H9 (cell line): Measurements from ENCODE around the gene TIMP1. TPM values are rescaled to one million over a fixed set of nuclear protein-coding genes. Genes with fewer than 3 reads are reported as not detected.

Experiments used
- DNase-seq: peaks from one replicate; pipeline ENCODE4 v3.0.0-alpha.2; 2017
- H2AFZ ChIP-seq: one replicate; pipeline ENCODE4 v1.6.1; 2013; ENCODE audit warnings: mild to moderate bottlenecking, low read length, control low read depth, moderate library complexity
- H2AK5ac ChIP-seq: 2 replicates; pipeline ENCODE4 v1.6.1; 2013; ENCODE audit warnings: low read length, control low read depth, mixed read lengths; ENCODE audit not compliant: insufficient read length
- H2BK120ac ChIP-seq: one replicate; pipeline ENCODE4 v1.6.1; 2013; ENCODE audit warnings: low read depth, mild to moderate bottlenecking, low read length, control low read depth, inconsistent platforms; ENCODE audit not compliant: poor library complexity, severe bottlenecking
- H2BK12ac ChIP-seq: 2 replicates; pipeline ENCODE4 v1.6.1; 2013; ENCODE audit warnings: low read length, control low read depth, mixed read lengths, low read depth; ENCODE audit not compliant: insufficient read length
- H2BK15ac ChIP-seq: 2 replicates; pipeline ENCODE4 v1.6.1; 2013; ENCODE audit warnings: low read depth, low read length, control low read depth
- H2BK20ac ChIP-seq: one replicate; pipeline ENCODE4 v1.6.1; 2013; ENCODE audit warnings: low read depth, mild to moderate bottlenecking, low read length, control low read depth, inconsistent platforms; ENCODE audit not compliant: poor library complexity, severe bottlenecking
- H2BK5ac ChIP-seq: 2 replicates; pipeline ENCODE4 v1.6.1; 2013; ENCODE audit warnings: low read length, control low read depth, mixed read lengths; ENCODE audit not compliant: insufficient read length
- H3K14ac ChIP-seq: 2 replicates; pipeline ENCODE4 v1.6.1; 2013; ENCODE audit warnings: low read length, control low read depth; ENCODE audit not compliant: insufficient read depth
- H3K18ac ChIP-seq: 2 replicates; pipeline ENCODE4 v1.6.1; 2013; ENCODE audit warnings: low read depth, mild to moderate bottlenecking, mixed read lengths, low read length, control low read depth; ENCODE audit not compliant: insufficient read length
- H3K23ac ChIP-seq: 2 replicates; pipeline ENCODE4 v1.6.1; 2013; ENCODE audit warnings: low read length, control low read depth, mixed read lengths, low read depth; ENCODE audit not compliant: insufficient read length
- H3K23me2 ChIP-seq: 2 replicates; pipeline ENCODE4 v1.6.1; 2013; ENCODE audit warnings: low read depth, mild to moderate bottlenecking, mixed read lengths, low read length, control low read depth; ENCODE audit not compliant: insufficient read length, poor library complexity, severe bottlenecking
- H3K27ac ChIP-seq: 2 replicates; pipeline ENCODE4 v1.5.1; 2013; ENCODE audit warnings: low read length, control low read depth, mixed read lengths, low read depth; ENCODE audit not compliant: insufficient read length
- H3K27me3 ChIP-seq: 2 replicates; pipeline ENCODE4 v1.6.1; 2013; ENCODE audit warnings: low read length, control low read depth, inconsistent platforms; ENCODE audit not compliant: insufficient read depth
- H3K4ac ChIP-seq: 2 replicates; pipeline ENCODE4 v1.6.1; 2013; ENCODE audit warnings: low read depth, mild to moderate bottlenecking, control low read depth, inconsistent platforms, low read length, moderate library complexity
- H3K4me1 ChIP-seq: 2 replicates; pipeline ENCODE4 v1.6.1; 2013; ENCODE audit warnings: low read length, control low read depth, inconsistent platforms; ENCODE audit not compliant: insufficient read depth
- H3K4me2 ChIP-seq: 2 replicates; pipeline ENCODE4 v1.6.1; 2013; ENCODE audit warnings: low read length, control low read depth, mixed read lengths; ENCODE audit not compliant: insufficient read length, insufficient read depth
- H3K56ac ChIP-seq: 2 replicates; pipeline ENCODE4 v1.6.1; 2013; ENCODE audit warnings: low read depth, mild to moderate bottlenecking, mixed read lengths, low read length, control low read depth; ENCODE audit not compliant: insufficient read length
- H3K79me1 ChIP-seq: 2 replicates; pipeline ENCODE4 v1.6.1; 2013; ENCODE audit warnings: low read depth, mild to moderate bottlenecking, moderate library complexity, low read length, control low read depth, inconsistent platforms; ENCODE audit not compliant: insufficient read depth, poor library complexity, severe bottlenecking
- H3K79me2 ChIP-seq: 2 replicates; pipeline ENCODE4 v1.6.1; 2013; ENCODE audit warnings: low read length, control low read depth, inconsistent platforms; ENCODE audit not compliant: insufficient read depth
- H3K9ac ChIP-seq: 2 replicates; pipeline ENCODE4 v1.6.1; 2013; ENCODE audit warnings: low read length, control low read depth, mixed read lengths; ENCODE audit not compliant: insufficient read length; ENCODE audit errors: extremely low read depth
- H3K9me3 ChIP-seq: one replicate; pipeline ENCODE4 v1.6.1; 2013; ENCODE audit warnings: low read depth, low read length, inconsistent platforms; ENCODE audit not compliant: control insufficient read depth
- H3T11ph ChIP-seq: one replicate; pipeline ENCODE4 v1.6.1; 2013; ENCODE audit warnings: mild to moderate bottlenecking, low read length, control low read depth, inconsistent platforms
- H4K20me1 ChIP-seq: one replicate; pipeline ENCODE4 v1.6.1; 2013; ENCODE audit not compliant: control insufficient read depth, insufficient read length, insufficient read depth
- H4K5ac ChIP-seq: 2 replicates; pipeline ENCODE4 v1.6.1; 2013; ENCODE audit warnings: low read depth, mild to moderate bottlenecking, mixed read lengths, low read length, control low read depth; ENCODE audit not compliant: insufficient read length
- H4K8ac ChIP-seq: replicated peaks from 2 replicates; pipeline ENCODE4 v1.6.1; 2013; ENCODE audit warnings: low read length, control low read depth, mixed read lengths, low read depth; ENCODE audit not compliant: insufficient read length
- H4K91ac ChIP-seq: 2 replicates; pipeline ENCODE4 v1.6.1; 2013; ENCODE audit warnings: low read depth, mild to moderate bottlenecking, moderate library complexity, mixed read lengths, low read length, control low read depth; ENCODE audit not compliant: insufficient read length
- H3K27ac Mint-ChIP-seq, 3 experiments: 2 replicates in 2 of 3; 3 replicates in 1 of 3; pipeline ENCODE4 v1.8.0; 2020 to 2021; ENCODE audit warnings: mixed read lengths in 3 of 3, mild to moderate bottlenecking in 1 of 3, moderate library complexity in 1 of 3
- H3K27me3 Mint-ChIP-seq: 2 replicates; pipeline ENCODE4 v1.8.0; 2021; ENCODE audit warnings: low read depth, mild to moderate bottlenecking, moderate library complexity, mixed read lengths
- H3K36me3 Mint-ChIP-seq, 3 experiments: 2 replicates in 2 of 3; 3 replicates in 1 of 3; pipeline ENCODE4 v1.8.0; 2020 to 2021; ENCODE audit warnings: low read depth in 3 of 3, mixed read lengths in 3 of 3; ENCODE audit not compliant: insufficient read depth in 1 of 3
- H3K4me1 Mint-ChIP-seq, 2 experiments: 2 replicates each; pipeline ENCODE4 v1.8.0; 2020; ENCODE audit warnings: mixed read lengths in 2 of 2
- H3K4me3 Mint-ChIP-seq, 2 experiments: 2 replicates in 1 of 2; 3 replicates in 1 of 2; pipeline ENCODE4 v1.8.0; 2020 to 2021; ENCODE audit warnings: mild to moderate bottlenecking in 2 of 2, mixed read lengths in 2 of 2, moderate library complexity in 1 of 2
- H3K9me3 Mint-ChIP-seq, 2 experiments: 2 replicates in 1 of 2; 3 replicates in 1 of 2; pipeline ENCODE4 v1.8.0; 2020; ENCODE audit warnings: mild to moderate bottlenecking in 2 of 2, mixed read lengths in 2 of 2, moderate library complexity in 1 of 2
- WGBS: extraction: QIAGEN DNeasy Blood & Tissue Kit; methylation state at CpG from one replicate; pipeline ENCODE4 v1.1.7; 2013; ENCODE audit warnings: missing lambda C conversion rate, low lambda C conversion rate, mixed read lengths; ENCODE audit not compliant: insufficient read length; ENCODE audit errors: extremely low coverage; 5-methylcytosine and 5-hydroxymethylcytosine counted together
- total RNA-seq: library from RNA; stranded (reverse); gene quantifications from 2 replicates; pipeline ENCODE4 v1.2.1, GENCODE V29; 2021
- TF ChIP-seq, protein P1 (sequence below): fragments of 200-600 bp; sonication (generic); conservative IDR thresholded peaks from 3 replicates; pipeline ENCODE4 v1.8.0; 2021; ENCODE audit warnings: antibody characterized with exemption, mild to moderate bottlenecking

The TIMP1 gene
- total RNA-seq, 1 experiment from 2014 or later: 65.1 TPM

- no peak overlapping the region for H3K4ac ChIP-seq
- H3T11ph ChIP-seq: no peak overlapping the region
- no peak overlapping the region for H4K91ac ChIP-seq
- H2BK12ac ChIP-seq: no peak overlapping the region
- H3K36me3 Mint-ChIP-seq: peaks cover 0 to 2% (median 0%) of the 10 kb centered on the region in 3 experiments; a peak in 2 of 7 replicates
- no peaks in the 10 kb centered on the region for H3K79me2 ChIP-seq
- H2AFZ ChIP-seq: no peak overlapping the region
- no peaks in the 10 kb centered on the region for H3K79me1 ChIP-seq
- TF ChIP-seq, protein P1, sequence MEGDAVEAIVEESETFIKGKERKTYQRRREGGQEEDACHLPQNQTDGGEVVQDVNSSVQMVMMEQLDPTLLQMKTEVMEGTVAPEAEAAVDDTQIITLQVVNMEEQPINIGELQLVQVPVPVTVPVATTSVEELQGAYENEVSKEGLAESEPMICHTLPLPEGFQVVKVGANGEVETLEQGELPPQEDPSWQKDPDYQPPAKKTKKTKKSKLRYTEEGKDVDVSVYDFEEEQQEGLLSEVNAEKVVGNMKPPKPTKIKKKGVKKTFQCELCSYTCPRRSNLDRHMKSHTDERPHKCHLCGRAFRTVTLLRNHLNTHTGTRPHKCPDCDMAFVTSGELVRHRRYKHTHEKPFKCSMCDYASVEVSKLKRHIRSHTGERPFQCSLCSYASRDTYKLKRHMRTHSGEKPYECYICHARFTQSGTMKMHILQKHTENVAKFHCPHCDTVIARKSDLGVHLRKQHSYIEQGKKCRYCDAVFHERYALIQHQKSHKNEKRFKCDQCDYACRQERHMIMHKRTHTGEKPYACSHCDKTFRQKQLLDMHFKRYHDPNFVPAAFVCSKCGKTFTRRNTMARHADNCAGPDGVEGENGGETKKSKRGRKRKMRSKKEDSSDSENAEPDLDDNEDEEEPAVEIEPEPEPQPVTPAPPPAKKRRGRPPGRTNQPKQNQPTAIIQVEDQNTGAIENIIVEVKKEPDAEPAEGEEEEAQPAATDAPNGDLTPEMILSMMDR: no peak
- peaks cover 12% of the 10 kb centered on the region for H3K9me3 ChIP-seq
- no CpG with 5 or more reads among the region's 5 CpGs for WGBS
- H4K20me1 ChIP-seq: no peaks in the 10 kb centered on the region
- no peak overlapping the region for H4K8ac ChIP-seq
- H3K27ac Mint-ChIP-seq: no peak overlapping the region
- H3K56ac ChIP-seq: no peak overlapping the region
- no peak overlapping the region for H2BK15ac ChIP-seq
- no peaks in the 10 kb centered on the region for H3K27me3 ChIP-seq
- H3K4me1 Mint-ChIP-seq: peaks cover 0 to 2% of the 10 kb centered on the region in 2 experiments; a peak in 1 of 4 replicates
- H3K27me3 Mint-ChIP-seq: no peaks in the 10 kb centered on the region
- no peak overlapping the region for H2BK20ac ChIP-seq
- H3K9me3 Mint-ChIP-seq: peaks cover 54 to 57% of the 10 kb centered on the region in 2 experiments
- no peak overlapping the region for H3K27ac ChIP-seq
- no peak overlapping the region for H3K23ac ChIP-seq
- no peak overlapping the region for H2AK5ac ChIP-seq
- H3K4me3 Mint-ChIP-seq: no peak overlapping the region
- H2BK5ac ChIP-seq: no peak overlapping the region
- DNase-seq: no peak
- H3K9ac ChIP-seq: no peak overlapping the region
- H2BK120ac ChIP-seq: no peak overlapping the region
- H3K23me2 ChIP-seq: no peaks in the 10 kb centered on the region
- no peak overlapping the region for H3K4me2 ChIP-seq
- no peak overlapping the region for H4K5ac ChIP-seq
- H3K18ac ChIP-seq: no peak overlapping the region
- H3K14ac ChIP-seq: no peak overlapping the region
- H3K4me1 ChIP-seq: no peaks in the 10 kb centered on the region
Measured at GRCh38 chrX:47543496-47543895, 38.7 kb upstream of the TIMP1 start.
